GM10266 (cell line): ENCODE data around the gene LDB3.

Source experiments
- DNase-seq: peaks from one replicate; pipeline ENCODE4 v3.0.0; 2012; ENCODE audit errors: extremely low spot score
- TF ChIP-seq, protein P1 (sequence below): IDR thresholded peaks from 2 replicates; pipeline ENCODE4 v1.5.1; 2012; ENCODE audit warnings: mild to moderate bottlenecking, low read depth; ENCODE audit not compliant: control insufficient read depth, insufficient read depth; ENCODE audit errors: missing control alignments

Gene LDB3

DNA sequence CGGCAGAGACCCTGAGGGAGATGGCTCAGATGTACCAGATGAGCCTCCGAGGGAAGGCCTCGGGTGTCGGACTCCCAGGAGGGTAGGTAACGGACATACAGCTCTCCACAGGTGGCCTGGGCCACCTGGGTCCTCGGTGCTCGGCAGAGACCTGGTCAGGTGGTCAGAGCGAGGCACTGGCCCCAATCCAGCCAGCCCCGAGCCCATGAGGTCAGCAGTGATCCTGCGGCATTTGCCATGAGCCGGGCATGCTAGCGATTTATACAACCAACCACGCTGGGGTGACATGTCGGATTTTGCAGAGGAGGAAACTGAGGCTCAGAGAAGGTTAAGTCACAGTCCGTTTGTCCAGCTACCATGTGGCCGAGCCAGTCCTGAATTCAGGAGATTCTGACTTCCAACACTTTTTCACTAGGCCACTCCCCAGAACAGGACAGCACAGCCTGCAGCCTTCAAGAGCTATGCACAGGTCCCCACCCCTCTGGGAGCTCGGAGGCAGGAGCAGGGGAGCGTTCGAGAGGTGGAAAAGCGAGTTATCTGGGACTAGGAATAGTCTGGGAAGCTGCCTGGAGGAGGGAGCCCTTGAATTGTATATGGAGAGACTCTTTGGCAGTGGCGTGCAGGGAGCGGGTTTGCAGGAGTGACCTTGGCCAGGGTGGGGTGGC lies 13.5 kb downstream of the LDB3 start:
- TF ChIP-seq, protein P1, sequence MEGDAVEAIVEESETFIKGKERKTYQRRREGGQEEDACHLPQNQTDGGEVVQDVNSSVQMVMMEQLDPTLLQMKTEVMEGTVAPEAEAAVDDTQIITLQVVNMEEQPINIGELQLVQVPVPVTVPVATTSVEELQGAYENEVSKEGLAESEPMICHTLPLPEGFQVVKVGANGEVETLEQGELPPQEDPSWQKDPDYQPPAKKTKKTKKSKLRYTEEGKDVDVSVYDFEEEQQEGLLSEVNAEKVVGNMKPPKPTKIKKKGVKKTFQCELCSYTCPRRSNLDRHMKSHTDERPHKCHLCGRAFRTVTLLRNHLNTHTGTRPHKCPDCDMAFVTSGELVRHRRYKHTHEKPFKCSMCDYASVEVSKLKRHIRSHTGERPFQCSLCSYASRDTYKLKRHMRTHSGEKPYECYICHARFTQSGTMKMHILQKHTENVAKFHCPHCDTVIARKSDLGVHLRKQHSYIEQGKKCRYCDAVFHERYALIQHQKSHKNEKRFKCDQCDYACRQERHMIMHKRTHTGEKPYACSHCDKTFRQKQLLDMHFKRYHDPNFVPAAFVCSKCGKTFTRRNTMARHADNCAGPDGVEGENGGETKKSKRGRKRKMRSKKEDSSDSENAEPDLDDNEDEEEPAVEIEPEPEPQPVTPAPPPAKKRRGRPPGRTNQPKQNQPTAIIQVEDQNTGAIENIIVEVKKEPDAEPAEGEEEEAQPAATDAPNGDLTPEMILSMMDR: no peak
- DNase-seq: no peak

DNA sequence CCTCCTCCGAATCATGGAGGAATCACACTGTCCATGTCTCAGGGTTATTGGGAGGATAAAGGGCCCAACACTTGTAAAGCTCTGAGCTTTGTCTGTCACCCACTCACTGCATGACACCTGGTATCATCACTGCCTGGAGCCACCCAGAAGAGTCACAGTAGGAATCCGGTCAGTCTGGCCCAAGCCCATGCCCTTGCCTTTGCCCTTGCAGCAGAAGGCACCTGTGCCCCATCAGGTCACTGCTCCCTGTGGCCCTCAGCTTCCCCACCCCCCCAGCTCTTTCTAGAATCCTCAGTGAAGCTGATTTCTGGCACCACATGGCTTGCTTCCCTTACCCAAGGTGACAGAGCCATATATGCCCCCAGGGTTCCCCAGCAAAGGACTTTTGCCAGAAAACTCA lies 14.4 kb downstream of the LDB3 start:
- TF ChIP-seq, protein P1: no peak

DNA sequence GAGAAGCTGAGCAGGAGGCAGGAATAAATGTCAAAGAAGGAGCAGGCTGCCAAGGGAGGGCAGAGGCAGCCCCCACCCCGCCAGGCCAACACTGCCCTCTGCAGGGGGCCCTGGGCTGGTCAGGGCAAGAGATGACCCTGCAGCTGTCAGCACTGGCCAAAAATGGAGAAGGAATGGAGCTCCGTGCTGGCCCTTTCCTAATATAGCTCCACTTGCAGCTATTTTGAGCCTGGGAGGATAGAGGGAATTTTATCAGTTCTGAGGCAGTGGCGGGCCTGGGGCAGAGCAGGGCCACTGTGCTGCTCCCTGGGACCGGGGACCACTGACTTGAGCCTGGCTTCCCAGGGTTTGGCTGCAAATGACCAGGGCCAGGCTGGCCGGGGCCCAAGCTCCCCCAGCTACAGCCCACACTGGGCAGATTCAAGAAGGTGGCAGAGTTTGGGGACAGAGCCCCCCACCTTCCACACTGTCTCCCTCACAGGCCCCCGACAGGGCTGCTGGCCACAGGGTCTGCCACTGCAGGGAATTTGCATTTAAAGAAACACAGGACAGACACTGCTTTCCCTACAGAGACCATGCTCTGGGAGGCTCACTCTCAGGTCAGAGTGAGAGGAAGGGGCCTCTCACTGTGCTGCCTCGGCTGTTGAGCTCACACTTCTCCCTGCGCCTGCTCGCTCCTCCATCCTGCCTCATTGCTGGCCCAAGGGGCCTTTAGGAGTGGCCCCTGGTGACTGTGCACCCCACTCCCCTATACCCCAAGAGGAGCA lies 16.2 kb downstream of the LDB3 start:
- TF ChIP-seq, protein P1: peak; percentile 37
- DNase-seq: no peak

More for the DNA sequence above, 14.4 kb downstream of the LDB3 start:
- no peak for DNase-seq

DNA sequence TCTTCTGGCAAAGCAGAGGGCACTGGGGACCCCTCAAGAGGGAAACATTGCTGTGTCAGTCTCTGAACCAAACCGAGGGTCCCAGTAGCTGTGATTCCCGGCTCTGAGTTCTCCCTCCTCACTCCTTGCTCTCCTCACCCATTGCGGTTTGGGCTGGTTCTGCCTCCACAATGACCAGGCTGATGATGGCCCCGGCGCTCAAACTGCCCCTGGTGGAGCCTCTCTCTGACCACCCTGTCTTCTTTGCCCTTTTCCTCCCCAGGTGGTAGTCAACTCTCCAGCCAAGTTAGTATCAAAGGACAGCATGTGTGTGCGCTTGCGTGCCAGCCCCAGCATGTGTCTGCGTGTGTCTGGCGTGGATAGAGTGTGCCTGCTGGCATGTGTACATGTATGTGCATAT lies 17.1 kb downstream of the LDB3 start:
- no peak for DNase-seq
- TF ChIP-seq, protein P1: no peak

DNA sequence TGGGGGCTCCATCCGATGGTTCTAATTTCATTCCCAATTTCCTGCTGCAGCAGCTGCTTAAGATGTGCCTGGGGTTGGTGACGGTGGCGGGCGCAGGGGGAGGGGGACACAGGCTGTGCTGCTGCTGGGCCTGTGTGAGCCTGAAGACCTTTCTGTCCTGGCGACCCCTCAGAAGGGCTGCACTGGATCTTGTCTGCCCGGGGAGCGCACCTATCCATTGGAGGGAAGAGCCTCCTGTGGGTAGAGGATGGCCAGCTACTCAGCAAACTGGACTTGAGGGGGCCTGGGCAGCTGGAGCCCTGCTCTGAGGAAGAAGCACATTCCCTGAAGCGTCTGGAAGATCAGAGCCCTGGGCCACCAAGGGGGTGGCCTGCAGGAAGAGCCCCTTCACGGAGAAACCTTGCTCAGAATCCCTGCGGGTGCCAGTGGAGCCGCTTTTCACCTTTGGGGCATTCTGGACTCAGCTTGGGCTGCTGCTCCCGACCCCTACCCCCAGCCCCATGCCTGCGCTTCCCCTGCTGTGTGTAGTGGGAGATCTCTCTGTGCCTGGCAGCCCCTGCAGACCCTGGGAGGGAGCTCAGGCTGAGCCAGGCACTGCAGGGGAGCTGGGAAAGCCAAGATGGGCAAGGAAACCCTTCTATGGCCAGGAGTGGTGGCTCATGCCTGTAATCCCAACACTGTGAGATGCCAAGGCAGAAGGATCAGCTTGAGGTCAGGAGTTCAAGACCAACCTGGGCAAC lies 17.8 kb downstream of the LDB3 start:
- TF ChIP-seq, protein P1: no peak
- no peak for DNase-seq

DNA sequence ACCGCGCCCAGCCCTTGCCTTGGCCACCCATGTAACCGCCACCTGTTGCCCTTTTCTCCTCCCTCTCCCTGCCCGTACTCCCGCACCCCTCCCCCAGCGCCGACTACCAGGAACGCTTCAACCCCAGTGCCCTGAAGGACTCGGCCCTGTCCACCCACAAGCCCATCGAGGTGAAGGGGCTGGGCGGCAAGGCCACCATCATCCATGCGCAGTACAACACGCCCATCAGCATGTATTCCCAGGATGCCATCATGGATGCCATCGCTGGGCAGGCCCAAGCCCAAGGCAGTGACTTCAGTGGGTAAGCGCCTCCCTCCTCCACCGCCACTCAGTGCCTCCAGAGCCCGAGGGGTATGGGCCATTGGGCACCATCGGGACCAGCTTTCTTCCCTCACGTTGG lies 18.7 kb downstream of the LDB3 start:
- TF ChIP-seq, protein P1: no peak
- no peak for DNase-seq

DNA sequence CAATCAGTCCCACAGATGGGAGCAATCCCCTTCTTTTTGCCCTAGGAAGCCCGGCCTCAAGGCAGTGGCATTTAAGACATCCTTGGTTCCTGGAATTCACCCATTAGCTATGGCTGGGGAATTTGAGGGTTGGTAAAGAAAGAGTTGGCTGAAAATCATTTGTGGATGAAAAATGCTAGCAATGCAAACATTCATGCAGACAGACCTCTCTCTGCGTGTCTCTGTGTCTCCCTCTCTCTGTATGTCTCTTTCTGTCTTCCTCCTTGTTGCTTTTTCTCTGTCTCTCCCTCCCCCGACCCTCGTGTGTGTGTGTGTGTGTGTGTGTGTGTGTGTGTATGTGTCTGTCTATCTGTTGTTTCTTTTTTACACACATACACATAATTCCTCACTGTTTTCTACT lies 19.4 kb downstream of the LDB3 start:
- DNase-seq: no peak
- TF ChIP-seq, protein P1: no peak
